Stomach smooth muscle (tissue), 2 donors: Measurements from ENCODE around the gene U2AF1L4.
"Not testable (repeated sequence)": the region's sequence is repeated elsewhere in the genome, so short reads cannot be mapped to it uniquely, and the experiment has no call there.

ENCODE experiments used
- H3K27ac ChIP-seq: one replicate; pipeline ENCODE4 v1.7.0; 2013; ENCODE audit warnings: mild to moderate bottlenecking, low read length, inconsistent platforms
- H3K27me3 ChIP-seq, 2 donors: one replicate each; pipeline ENCODE4 v1.7.0; 2013; ENCODE audit warnings: low read length in 2 of 2; ENCODE audit not compliant: insufficient read depth in 2 of 2, control insufficient read depth in 1 of 2
- H3K36me3 ChIP-seq, 2 donors: one replicate each; pipeline ENCODE4 v1.7.0; 2013; ENCODE audit warnings: low read length in 2 of 2; ENCODE audit not compliant: control insufficient read depth in 2 of 2, insufficient read depth in 2 of 2
- H3K4me1 ChIP-seq: one replicate; pipeline ENCODE4 v1.7.0; 2013; ENCODE audit warnings: low read length; ENCODE audit not compliant: control insufficient read depth, insufficient read depth
- H3K4me3 ChIP-seq, 2 donors: one replicate each; pipeline ENCODE4 v1.7.0; 2013; ENCODE audit warnings: low read length in 2 of 2
- H3K9ac ChIP-seq, 2 donors: one replicate each; pipeline ENCODE4 v1.7.0; 2013; ENCODE audit warnings: low read length in 2 of 2, mild to moderate bottlenecking in 1 of 2
- H3K9me3 ChIP-seq, 2 donors: one replicate each; pipeline ENCODE4 v1.7.0; 2013; ENCODE audit warnings: low read length in 2 of 2; ENCODE audit not compliant: control insufficient read depth in 2 of 2
- donor health status: healthy.
- donor health status: Pancreatic carcinoma.

U2AF1L4 gene

GRCh38 chr19:35777961-35778360 lies 32.7 kb upstream of the U2AF1L4 start:
- Histone ChIP-seq H3K9ac (no peak overlapping the region), H3K36me3 (peaks cover 6 to 19% of the 10 kb centered on the region in 2 donors), H3K4me3 (no peak overlapping the region), H3K4me1 (peaks cover 21% of the 10 kb centered on the region), H3K9me3 (no peaks in the 10 kb centered on the region), H3K27me3 (no peaks in the 10 kb centered on the region), H3K27ac (no peak overlapping the region)

GRCh38 chr19:35777086-35777841 lies 32.0 kb upstream of the U2AF1L4 start:
- Histone ChIP-seq H3K4me1 (peaks cover 21% of the 10 kb centered on the region), H3K9me3 (no peaks in the 10 kb centered on the region), H3K27me3 (no peaks in the 10 kb centered on the region), H3K9ac (no peak overlapping the region), H3K4me3 (no peak overlapping the region), H3K36me3 (peaks cover 6 to 13% of the 10 kb centered on the region in 2 donors), H3K27ac (no peak overlapping the region)

- no peak overlapping the region for H3K27ac ChIP-seq
- peak overlapping the region; percentile 55 to 57 for H3K9ac ChIP-seq
- peaks cover 6% of the 10 kb centered on the region in 2 donors for H3K36me3 ChIP-seq
- H3K9me3 ChIP-seq: no peaks in the 10 kb centered on the region
- H3K27me3 ChIP-seq: no peaks in the 10 kb centered on the region
- H3K4me1 ChIP-seq: peaks cover 21% of the 10 kb centered on the region
- peak overlapping the region; percentile 55 to 80 for H3K4me3 ChIP-seq
Observed at GRCh38 chr19:35776102-35776788, 31.0 kb upstream of the U2AF1L4 start.

GRCh38 chr19:35775298-35776101 lies 30.3 kb upstream of the U2AF1L4 start, which contains the start of gene ARHGAP33:
ARHGAP33 (plus strand) TSS chr19:35775564; CDS start chr19:35775659, 95 bp downstream.
- Histone ChIP-seq H3K27ac (no peak within 1 kb of the TSS), H3K4me1 (peaks cover 21% of the 10 kb centered on the region), H3K27me3 (no peaks in the 10 kb centered on the region), H3K36me3 (peaks cover 4 to 6% of the 10 kb centered on the region in 2 donors), H3K9ac (peak within 1 kb of the TSS; percentile 55 to 57), H3K4me3 (peak within 1 kb of the TSS; percentile 62 to 80), H3K9me3 (no peaks in the 10 kb centered on the region)

- no peaks in the 10 kb centered on the region for H3K9me3 ChIP-seq
- peaks cover 4 to 6% of the 10 kb centered on the region in 2 donors for H3K36me3 ChIP-seq
- no peaks in the 10 kb centered on the region for H3K27me3 ChIP-seq
- no peak overlapping the region for H3K27ac ChIP-seq
- H3K9ac ChIP-seq: peak overlapping the region in 1 of 2 donors; percentile 36
- peak overlapping the region; percentile 62 to 80 for H3K4me3 ChIP-seq
- H3K4me1 ChIP-seq: peaks cover 21% of the 10 kb centered on the region
Observed at GRCh38 chr19:35775046-35775297, 29.8 kb upstream of the U2AF1L4 start.

GRCh38 chr19:35774274-35775045 lies 29.2 kb upstream of the U2AF1L4 start:
- no peaks in the 10 kb centered on the region for H3K9me3 ChIP-seq
- H3K4me1 ChIP-seq: peaks cover 21% of the 10 kb centered on the region
- H3K27ac ChIP-seq: no peak overlapping the region
- H3K27me3 ChIP-seq: no peaks in the 10 kb centered on the region
- peak overlapping the region in 1 of 2 donors; percentile 36 for H3K9ac ChIP-seq
- H3K36me3 ChIP-seq: peaks cover 4 to 6% of the 10 kb centered on the region in 2 donors
- peak overlapping the region; percentile 62 to 80 for H3K4me3 ChIP-seq

GRCh38 chr19:35773020-35773806 lies 28.0 kb upstream of the U2AF1L4 start:
- Histone ChIP-seq H3K27ac (no peak overlapping the region), H3K27me3 (no peaks in the 10 kb centered on the region), H3K9ac (no peak overlapping the region), H3K4me3 (no peak overlapping the region), H3K9me3 (no peaks in the 10 kb centered on the region), H3K4me1 (peaks cover 22% of the 10 kb centered on the region), H3K36me3 (peaks cover 0 to 3% of the 10 kb centered on the region in 2 donors)

GRCh38 chr19:35772362-35772761 lies 27.1 kb upstream of the U2AF1L4 start:
- not testable (repeated sequence) for H3K9me3 ChIP-seq, H3K27ac ChIP-seq, H3K27me3 ChIP-seq, H3K9ac ChIP-seq, H3K36me3 ChIP-seq, H3K4me3 ChIP-seq
- H3K4me1 ChIP-seq: peaks cover 26% of the 10 kb centered on the region

GRCh38 chr19:35768082-35768421 lies 22.8 kb upstream of the U2AF1L4 start:
- Histone ChIP-seq H3K4me1 (peaks cover 5% of the 10 kb centered on the region), H3K27me3 (no peaks in the 10 kb centered on the region), H3K27ac (no peak overlapping the region), H3K36me3 (peaks cover 4 to 12% of the 10 kb centered on the region in 2 donors), H3K4me3 (no peak overlapping the region), H3K9me3 (no peaks in the 10 kb centered on the region), H3K9ac (peak overlapping the region in 1 of 2 donors; percentile 36)
